ENCODE measurements around the gene USP30.

USP30 gene

GRCh38 chr12:109084425-109084824 is 32.0 kb downstream of the USP30 start:
- TF ChIP-seq CTCF (conservative IDR thresholded peaks at IDR 0.05; ENCODE audit: low read depth, low read length), result no peak
- H3K4me2 ChIP-seq, result no peak overlapping the region
- no peak overlapping the region for H3K27ac ChIP-seq
- H2AFZ ChIP-seq (ENCODE audit: low read depth), result no peak overlapping the region
- H3K9ac ChIP-seq, result no peak overlapping the region
- no peaks in the 10 kb centered on the region for H4K20me1 ChIP-seq (ENCODE audit: insufficient read depth)
- no peaks in the 10 kb centered on the region for H3K4me1 ChIP-seq (ENCODE audit: low read depth, poor library complexity, severe bottlenecking)
- H3K36me3 ChIP-seq (ENCODE audit: insufficient read depth), result no peaks in the 10 kb centered on the region
- no peaks in the 10 kb centered on the region for H3K27me3 ChIP-seq (ENCODE audit: insufficient read depth, low read depth)
- no peak overlapping the region for H3K4me3 ChIP-seq (IDR thresholded peaks at IDR 0.05; ENCODE audit: insufficient read depth, low read depth, low read length)
- H3K79me2 ChIP-seq (ENCODE audit: insufficient read depth, low read depth), result no peaks in the 10 kb centered on the region

- no peak overlapping the region for H3K4me3 ChIP-seq (IDR thresholded peaks at IDR 0.05; ENCODE audit: insufficient read depth, low read depth, low read length)
- no peak overlapping the region for H3K4me2 ChIP-seq
- no peaks in the 10 kb centered on the region for H3K4me1 ChIP-seq (ENCODE audit: low read depth, poor library complexity, severe bottlenecking)
- H3K36me3 ChIP-seq (ENCODE audit: insufficient read depth), result no peaks in the 10 kb centered on the region
- no peaks in the 10 kb centered on the region for H3K27me3 ChIP-seq (ENCODE audit: insufficient read depth, low read depth)
- H4K20me1 ChIP-seq (ENCODE audit: insufficient read depth), result no peaks in the 10 kb centered on the region
- H3K79me2 ChIP-seq (ENCODE audit: insufficient read depth, low read depth), result no peaks in the 10 kb centered on the region
- no peak for TF ChIP-seq CTCF (conservative IDR thresholded peaks at IDR 0.05; ENCODE audit: low read depth, low read length)
- no peak overlapping the region for H2AFZ ChIP-seq (ENCODE audit: low read depth)
- H3K27ac ChIP-seq, result no peak overlapping the region
- H3K9ac ChIP-seq, result no peak overlapping the region
Measured at GRCh38 chr12:109085590-109085989, 33.2 kb downstream of the USP30 start.

- Histone ChIP-seq H3K27ac (no peak overlapping the region), H3K79me2 (ENCODE audit: insufficient read depth, low read depth) (peaks cover 6% of the 10 kb centered on the region), H3K4me1 (ENCODE audit: low read depth, poor library complexity, severe bottlenecking) (peaks cover 6% of the 10 kb centered on the region), H3K4me3 (IDR thresholded peaks at IDR 0.05; ENCODE audit: insufficient read depth, low read depth, low read length) (no peak overlapping the region), H3K4me2 (no peak overlapping the region), H2AFZ (ENCODE audit: low read depth) (no peak overlapping the region), H3K9ac (no peak overlapping the region), H3K27me3 (ENCODE audit: insufficient read depth, low read depth) (no peaks in the 10 kb centered on the region), H3K36me3 (ENCODE audit: insufficient read depth) (no peaks in the 10 kb centered on the region), H4K20me1 (ENCODE audit: insufficient read depth) (no peaks in the 10 kb centered on the region)
- TF ChIP-seq CTCF (conservative IDR thresholded peaks at IDR 0.05; ENCODE audit: low read depth, low read length), result no peak
Measured at GRCh38 chr12:109087250-109087649, 34.9 kb downstream of the USP30 start.

- H2AFZ ChIP-seq (ENCODE audit: low read depth), result no peak overlapping the region
- H3K4me1 ChIP-seq (ENCODE audit: low read depth, poor library complexity, severe bottlenecking), result peaks cover 16% of the 10 kb centered on the region
- H3K4me3 ChIP-seq (IDR thresholded peaks at IDR 0.05; ENCODE audit: insufficient read depth, low read depth, low read length), result no peak overlapping the region
- H4K20me1 ChIP-seq (ENCODE audit: insufficient read depth), result no peaks in the 10 kb centered on the region
- H3K9ac ChIP-seq, result no peak overlapping the region
- peaks cover 11% of the 10 kb centered on the region for H3K79me2 ChIP-seq (ENCODE audit: insufficient read depth, low read depth)
- no peak overlapping the region for H3K4me2 ChIP-seq
- H3K27me3 ChIP-seq (ENCODE audit: insufficient read depth, low read depth), result no peaks in the 10 kb centered on the region
- H3K36me3 ChIP-seq (ENCODE audit: insufficient read depth), result no peaks in the 10 kb centered on the region
- TF ChIP-seq CTCF (conservative IDR thresholded peaks at IDR 0.05; ENCODE audit: low read depth, low read length), result no peak
- no peak overlapping the region for H3K27ac ChIP-seq
Measured at GRCh38 chr12:109088818-109089217, 36.4 kb downstream of the USP30 start.

Measured in KMS-11 (cell line).